SJSA1 (cell line): ENCODE data around the gene TXNRD1. TPM values are rescaled to one million over a fixed set of nuclear protein-coding genes. Genes with fewer than 3 reads are reported as not detected.
A peak's percentile ranks its signal among the peaks of the same experiment; 100 is the strongest.
"Not testable (repeated sequence)": the region's sequence is repeated elsewhere in the genome, so short reads cannot be mapped to it uniquely, and the experiment has no call there.

Source experiments
- DNase-seq, 2 experiments: peaks; one replicate each; pipeline ENCODE4 v3.0.0-alpha.2; 2015 to 2020; ENCODE audit warnings: low spot score in 2 of 2, low read depth in 1 of 2
- H3K27ac ChIP-seq: fragments of 250-450 bp; sonication (Bioruptor Pico); 2 replicates; pipeline ENCODE4 v1.5.1; 2020; ENCODE audit warnings: mild to moderate bottlenecking, moderate library complexity
- H3K27me3 ChIP-seq: fragments of 250-450 bp; sonication (Bioruptor Pico); replicated peaks from 2 replicates; pipeline ENCODE4 v1.5.1; 2020; ENCODE audit warnings: mild to moderate bottlenecking, moderate library complexity
- H3K36me3 ChIP-seq: fragments of 250-450 bp; sonication (Bioruptor Pico); 2 replicates; pipeline ENCODE4 v1.5.1; 2020; ENCODE audit warnings: mild to moderate bottlenecking
- H3K4me1 ChIP-seq: fragments of 250-450 bp; sonication (Bioruptor Pico); replicated peaks from 2 replicates; pipeline ENCODE4 v1.6.1; 2021; ENCODE audit warnings: mild to moderate bottlenecking
- H3K4me3 ChIP-seq: fragments of 250-450 bp; sonication (Bioruptor Pico); 2 replicates; pipeline ENCODE4 v1.5.1; 2020; ENCODE audit warnings: mild to moderate bottlenecking
- H3K9me3 ChIP-seq: fragments of 250-450 bp; sonication (Bioruptor Pico); replicated peaks from 2 replicates; pipeline ENCODE4 v1.5.1; 2020; ENCODE audit warnings: mild to moderate bottlenecking
- total RNA-seq: library from RNA; depleted of rRNA; stranded (reverse); fragments of >200 nt; shearing (Covaris generic); gene quantifications from 2 replicates; pipeline ENCODE4 v1.2.3, GENCODE V29; 2014

Gene TXNRD1
- total RNA-seq, 1 experiment from 2014 or later = 378 TPM

DNA sequence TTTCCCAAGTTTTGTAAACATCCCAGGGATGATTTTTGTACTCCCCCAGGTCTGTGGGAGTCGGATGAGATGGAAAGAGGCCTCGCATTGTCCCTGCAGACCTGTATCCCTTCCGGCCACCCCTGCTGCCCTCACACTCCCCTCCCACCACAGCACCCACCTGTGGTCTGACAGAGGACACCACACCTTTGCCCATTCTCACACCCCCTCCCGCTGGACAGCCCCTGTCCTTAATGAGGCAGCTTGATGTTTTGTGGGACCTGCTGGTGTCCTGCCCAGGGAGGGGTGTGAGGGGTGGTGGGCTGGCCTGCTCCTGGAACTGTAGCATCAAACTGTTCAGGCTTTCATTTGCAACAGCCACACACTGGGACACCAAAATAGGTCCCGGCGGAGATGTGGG, 159.2 kb downstream of the TXNRD1 start:
- Histone ChIP-seq H3K27ac (no peak overlapping the region), H3K4me1 (peaks cover 40% of the 10 kb centered on the region), H3K36me3 (no peaks in the 10 kb centered on the region), H3K27me3 (no peaks in the 10 kb centered on the region), H3K4me3 (no peak overlapping the region), H3K9me3 (no peaks in the 10 kb centered on the region)
- DNase-seq = no peak

DNA sequence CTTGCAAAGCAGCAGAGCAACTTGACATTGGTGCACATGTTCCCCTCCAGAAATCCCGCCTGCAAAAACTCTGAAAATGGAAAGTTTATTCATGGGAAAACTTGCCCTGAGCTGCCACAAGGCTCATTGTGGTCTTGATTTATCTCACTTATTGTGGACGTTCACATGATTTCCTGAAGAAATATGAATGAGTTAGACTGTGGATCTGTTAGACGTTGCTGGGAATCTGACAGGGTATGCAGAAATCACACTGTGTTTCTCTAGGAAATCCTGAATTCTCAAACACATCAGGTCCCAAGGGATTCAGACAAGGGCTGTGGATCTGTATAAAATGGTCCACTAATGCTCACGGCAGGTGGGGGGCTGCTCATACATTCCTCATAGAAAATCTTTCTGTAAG, 160.2 kb downstream of the TXNRD1 start:
- no peak for DNase-seq
- Histone ChIP-seq H3K4me3 (no peak overlapping the region), H3K27me3 (no peaks in the 10 kb centered on the region), H3K9me3 (no peaks in the 10 kb centered on the region), H3K4me1 (peaks cover 38% of the 10 kb centered on the region), H3K36me3 (no peaks in the 10 kb centered on the region), H3K27ac (no peak overlapping the region)

DNA sequence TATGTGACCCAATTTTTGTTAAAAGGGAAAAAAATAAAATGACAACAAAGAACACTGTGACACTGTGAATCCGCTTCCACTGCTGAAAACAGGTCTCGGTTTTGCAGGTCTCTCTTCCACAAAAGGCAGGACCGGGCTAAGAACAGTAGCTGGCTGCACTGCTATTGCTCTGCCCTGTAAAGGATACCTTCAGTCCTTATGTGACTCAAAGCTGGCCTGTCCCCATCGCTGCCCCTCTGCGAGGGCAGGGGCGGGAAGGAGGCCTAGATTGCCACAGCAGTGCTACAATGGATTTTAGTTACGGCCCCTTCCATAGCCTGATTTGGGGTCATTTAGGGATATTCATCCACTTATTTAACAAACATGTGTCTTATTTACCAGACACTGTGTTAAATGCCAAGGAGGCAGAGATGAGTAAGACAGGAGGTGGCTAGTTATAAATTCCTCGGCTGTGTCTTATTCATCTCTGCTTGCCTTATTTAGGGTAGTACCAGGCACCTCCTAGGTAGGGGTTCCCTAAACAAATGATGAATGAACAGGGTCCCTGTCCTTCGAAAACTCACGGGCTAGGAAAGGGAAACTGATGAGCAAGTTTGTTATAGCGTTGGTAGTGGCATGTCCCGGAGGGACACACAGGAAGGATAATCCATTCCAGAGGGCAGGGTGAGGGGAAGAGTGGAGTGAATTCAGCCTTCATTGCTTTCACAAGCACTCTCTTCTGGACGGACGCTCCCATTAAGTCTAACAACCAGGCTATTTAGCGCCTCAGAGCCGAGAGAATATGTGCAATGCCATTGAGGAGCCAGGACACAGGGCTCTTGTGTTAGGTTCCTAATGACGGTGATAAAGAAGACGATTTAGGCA, 161.3 kb downstream of the TXNRD1 start:
- Histone ChIP-seq H3K27ac (no peak overlapping the region), H3K9me3 (no peaks in the 10 kb centered on the region), H3K4me3 (no peak overlapping the region), H3K4me1 (peaks cover 31% of the 10 kb centered on the region), H3K27me3 (no peaks in the 10 kb centered on the region), H3K36me3 (no peaks in the 10 kb centered on the region)
- peak in 1 of 2 experiments; percentile 34 for DNase-seq

DNA sequence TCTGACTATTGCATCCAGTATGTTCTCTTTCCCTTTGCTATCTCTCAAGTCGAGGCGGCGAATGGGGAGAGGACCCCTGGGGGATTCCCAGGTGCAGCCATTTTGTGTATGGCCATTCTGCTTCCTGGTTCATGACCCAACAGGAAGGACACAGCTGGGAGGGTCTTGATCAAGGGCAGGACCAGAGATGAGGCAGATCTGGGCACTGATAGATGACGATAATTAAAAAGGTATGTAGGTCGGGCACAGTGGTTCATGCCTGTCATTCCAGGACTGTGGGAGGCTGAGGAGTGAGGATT, 161.9 kb downstream of the TXNRD1 start:
- H3K36me3 ChIP-seq = no peaks in the 10 kb centered on the region

DNA sequence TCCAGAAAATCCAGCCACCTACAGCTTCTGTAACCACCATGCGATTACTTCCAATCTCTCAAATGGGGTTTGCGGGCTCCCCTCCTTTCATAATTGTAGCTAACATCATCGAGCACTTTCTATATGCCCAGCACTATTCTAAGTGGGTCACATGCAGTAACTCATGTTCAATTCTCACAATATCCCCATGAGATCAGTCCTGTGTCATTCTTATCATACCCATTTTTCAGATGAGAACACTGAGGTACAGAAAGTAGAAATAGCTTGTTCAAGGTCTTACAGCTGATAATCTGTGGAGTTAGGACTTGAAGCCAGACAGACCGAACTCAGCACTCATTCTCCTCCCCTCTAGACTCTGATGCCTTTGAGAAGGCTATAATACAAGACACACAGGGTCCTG, 162.8 kb downstream of the TXNRD1 start:
- Histone ChIP-seq H3K4me3 (no peak overlapping the region), H3K27me3 (no peaks in the 10 kb centered on the region), H3K36me3 (no peaks in the 10 kb centered on the region), H3K4me1 (peaks cover 28% of the 10 kb centered on the region), H3K9me3 (no peaks in the 10 kb centered on the region), H3K27ac (no peak overlapping the region)
- no peak for DNase-seq

More for the DNA sequence above, 161.9 kb downstream of the TXNRD1 start:
- H3K9me3 ChIP-seq = no peaks in the 10 kb centered on the region
- no peaks in the 10 kb centered on the region for H3K27me3 ChIP-seq
- no peak overlapping the region for H3K27ac ChIP-seq
- peaks cover 31% of the 10 kb centered on the region for H3K4me1 ChIP-seq
- H3K4me3 ChIP-seq = no peak overlapping the region
- no peak for DNase-seq

DNA sequence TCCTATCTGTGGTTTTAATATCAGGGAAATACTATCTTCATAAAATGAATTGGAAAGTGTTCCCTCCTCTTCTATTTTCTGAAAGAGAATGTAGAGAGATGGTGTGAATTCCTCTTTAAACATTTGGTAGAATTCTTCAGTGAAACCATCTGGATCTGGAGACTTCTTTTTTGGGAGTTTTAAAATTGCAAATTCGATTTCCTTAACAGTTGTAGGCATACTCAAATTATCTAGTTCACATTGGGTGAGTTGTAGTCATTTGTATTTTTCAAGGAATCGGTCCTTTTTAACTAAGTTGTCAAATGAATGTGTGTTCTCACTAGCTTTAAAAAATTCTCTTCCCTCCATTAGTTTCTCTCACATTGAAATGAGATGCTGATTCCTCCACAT, 165.8 kb downstream of the TXNRD1 start:
- no peaks in the 10 kb centered on the region for H3K27me3 ChIP-seq
- H3K36me3 ChIP-seq = no peaks in the 10 kb centered on the region
- H3K4me1 ChIP-seq = peaks cover 26% of the 10 kb centered on the region
- H3K9me3 ChIP-seq = no peaks in the 10 kb centered on the region
- no peak overlapping the region for H3K27ac ChIP-seq
- DNase-seq = no peak
- H3K4me3 ChIP-seq = no peak overlapping the region

DNA sequence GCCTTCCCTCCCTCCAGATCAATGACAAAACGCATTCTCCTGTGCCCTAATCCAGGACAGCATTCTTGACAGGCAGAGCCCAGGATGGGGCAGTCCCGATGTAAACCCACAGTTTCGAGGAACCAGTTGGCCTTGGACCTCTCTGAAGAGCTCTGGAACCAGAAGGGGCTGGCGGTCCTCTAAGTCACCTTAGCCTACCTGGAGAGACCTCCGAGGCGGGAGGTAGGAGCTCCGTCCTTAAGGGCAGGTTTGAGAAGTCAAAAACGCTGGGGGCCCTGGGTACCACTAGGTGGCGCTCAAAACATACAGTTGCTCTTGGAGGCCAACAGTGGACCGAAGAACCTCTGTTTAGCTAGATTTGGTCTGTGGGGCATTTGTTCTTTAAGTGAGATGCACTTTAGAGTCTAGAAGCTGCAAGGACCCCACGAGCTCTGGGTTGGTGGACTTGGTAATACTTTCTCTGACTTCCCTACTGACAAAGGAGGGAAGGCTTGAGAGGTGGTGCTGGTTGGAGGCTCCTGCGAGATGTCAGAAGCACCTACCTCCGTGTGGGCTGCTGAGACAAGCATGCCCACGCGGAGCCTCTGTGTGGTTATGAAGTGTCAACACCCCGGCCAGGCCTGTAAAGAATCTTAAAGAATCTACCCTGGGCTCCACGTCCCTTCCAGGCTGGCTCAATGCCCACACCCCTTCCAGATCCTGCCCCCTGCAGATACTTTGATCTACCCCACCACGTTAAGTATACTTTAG, 166.3 kb downstream of the TXNRD1 start:
- Histone ChIP-seq H3K27me3 (no peaks in the 10 kb centered on the region), H3K4me1 (peaks cover 20% of the 10 kb centered on the region), H3K4me3 (no peak overlapping the region), H3K27ac (no peak overlapping the region), H3K9me3 (no peaks in the 10 kb centered on the region), H3K36me3 (no peaks in the 10 kb centered on the region)
- DNase-seq = peak; percentile 73 to 75

DNA sequence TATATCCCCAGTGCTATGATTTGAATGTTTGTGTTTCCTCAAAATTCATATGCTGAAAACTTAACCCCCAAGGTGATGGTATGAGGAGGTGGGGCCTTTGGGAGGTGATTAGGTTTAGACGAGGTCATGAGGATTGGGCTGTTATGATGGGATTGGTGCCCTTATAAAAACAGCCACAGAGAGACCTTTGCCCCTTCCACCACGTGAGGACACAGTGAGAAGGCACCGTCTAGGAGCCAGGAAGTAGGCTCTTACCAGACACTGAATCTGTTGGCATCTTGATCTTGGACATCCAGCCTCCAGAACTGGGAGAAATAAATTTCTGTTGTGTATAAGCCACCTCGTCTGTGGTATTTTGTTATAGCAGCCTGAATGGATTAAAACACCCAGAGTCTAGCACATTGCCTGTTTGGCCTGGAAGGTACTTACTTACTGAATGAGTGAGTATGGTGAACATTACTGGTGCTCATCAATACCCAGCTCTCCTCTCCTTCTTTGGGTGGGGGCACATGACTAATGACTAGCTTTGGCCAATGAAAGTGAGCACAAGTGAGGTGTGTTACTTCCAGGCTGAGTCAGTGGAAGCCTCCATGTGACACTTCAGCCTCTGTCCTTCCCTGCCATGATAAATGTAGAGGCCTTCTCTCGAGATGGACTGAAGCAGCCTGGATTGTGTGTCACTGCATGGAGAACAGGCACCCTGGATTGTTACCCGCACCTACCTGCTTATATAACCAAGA, 168.7 kb downstream of the TXNRD1 start:
- H3K4me3 ChIP-seq = no peak overlapping the region
- peaks cover 12% of the 10 kb centered on the region for H3K4me1 ChIP-seq
- no peak for DNase-seq
- H3K27ac ChIP-seq = no peak overlapping the region
- no peaks in the 10 kb centered on the region for H3K27me3 ChIP-seq
- no peaks in the 10 kb centered on the region for H3K36me3 ChIP-seq
- H3K9me3 ChIP-seq = no peaks in the 10 kb centered on the region

DNA sequence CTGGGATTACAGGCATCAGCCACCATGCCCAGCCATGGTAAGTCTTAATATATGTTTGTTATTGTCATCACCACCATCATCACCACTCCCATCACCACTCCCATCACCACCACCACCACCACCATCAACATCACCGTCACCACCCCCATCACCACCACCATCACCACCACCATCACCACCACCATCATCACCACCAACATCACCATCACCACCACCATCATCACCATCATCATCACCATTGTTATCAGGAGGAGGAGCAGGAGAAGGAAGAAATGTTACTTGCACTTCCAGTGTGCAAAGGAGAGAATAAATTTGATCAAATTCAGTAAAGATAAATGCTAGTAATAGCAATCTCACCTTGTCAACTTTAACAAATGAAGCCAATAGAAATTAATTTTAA, 169.9 kb downstream of the TXNRD1 start:
- DNase-seq = no peak
- Histone ChIP-seq H3K27me3 (no peaks in the 10 kb centered on the region), H3K4me3 (no peak overlapping the region), H3K9me3 (no peaks in the 10 kb centered on the region), H3K27ac (no peak overlapping the region), H3K36me3 (no peaks in the 10 kb centered on the region), H3K4me1 (peaks cover 12% of the 10 kb centered on the region)

DNA sequence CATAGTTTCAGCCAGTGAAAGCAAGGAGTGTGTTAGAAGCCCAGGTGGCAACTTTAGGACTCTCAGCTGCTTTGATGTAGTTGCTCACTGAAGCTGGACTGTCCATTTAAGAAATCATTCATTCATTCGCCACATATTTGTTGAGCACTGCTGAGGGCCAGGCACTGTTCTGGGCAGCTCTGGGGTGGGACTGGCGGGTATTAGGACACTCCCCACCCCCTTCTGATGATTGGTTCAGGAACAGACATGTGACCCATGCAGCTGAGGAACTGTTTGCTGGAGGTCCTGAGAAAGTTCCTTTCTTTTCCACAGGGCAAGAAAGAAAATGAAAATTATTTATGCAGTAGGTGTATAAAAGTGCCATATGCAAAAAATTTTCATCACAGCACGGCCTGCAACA, 170.9 kb downstream of the TXNRD1 start:
- H3K4me1 ChIP-seq = peaks cover 12% of the 10 kb centered on the region
- no peaks in the 10 kb centered on the region for H3K36me3 ChIP-seq
- DNase-seq = no peak
- H3K27ac ChIP-seq = no peak overlapping the region
- H3K27me3 ChIP-seq = no peaks in the 10 kb centered on the region
- no peak overlapping the region for H3K4me3 ChIP-seq
- no peaks in the 10 kb centered on the region for H3K9me3 ChIP-seq

DNA sequence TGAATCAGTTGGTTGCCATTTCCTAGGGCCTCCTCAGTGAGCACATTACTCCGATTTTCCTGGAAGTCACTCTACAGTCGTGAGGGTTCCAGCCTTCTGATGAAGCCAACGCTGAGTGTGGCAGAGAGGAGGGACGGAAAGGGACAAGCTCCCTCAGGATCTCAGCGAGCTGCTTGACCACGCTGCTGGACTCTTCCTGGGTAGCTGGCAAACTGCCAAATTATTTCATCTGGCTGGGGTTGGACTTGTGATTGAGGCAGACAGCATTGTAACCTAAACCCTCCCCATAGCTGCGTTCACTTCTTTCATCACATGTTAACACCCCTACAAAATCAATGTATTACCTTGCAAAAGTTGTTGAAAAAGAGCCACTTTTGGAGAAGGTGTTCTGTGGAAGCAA, 171.6 kb downstream of the TXNRD1 start:
- Histone ChIP-seq H3K27ac (no peak overlapping the region), H3K9me3 (no peaks in the 10 kb centered on the region), H3K27me3 (no peaks in the 10 kb centered on the region), H3K36me3 (no peaks in the 10 kb centered on the region), H3K4me1 (peaks cover 5% of the 10 kb centered on the region), H3K4me3 (no peak overlapping the region)
- DNase-seq = no peak

DNA sequence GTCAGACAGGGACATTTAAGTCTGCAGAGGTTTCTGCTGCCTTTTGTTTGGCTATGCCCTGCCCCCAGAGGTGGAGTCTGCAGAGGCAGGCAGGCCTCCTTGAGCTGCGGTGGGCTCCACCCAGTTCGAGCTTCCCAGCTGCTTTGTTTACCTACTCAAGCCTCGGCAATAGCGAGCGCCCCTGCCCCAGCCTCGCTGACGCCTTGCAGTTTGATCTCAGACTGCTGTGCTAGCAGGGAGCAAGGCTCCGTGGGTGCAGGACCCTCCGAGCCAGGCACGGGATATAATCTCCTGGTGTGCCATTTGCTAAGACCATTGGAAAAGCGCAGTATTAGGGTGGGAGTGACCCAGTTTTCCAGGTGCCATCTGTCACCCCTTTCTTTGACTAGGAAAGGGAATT, 178.5 kb downstream of the TXNRD1 start:
- H3K4me1 ChIP-seq, H3K27me3 ChIP-seq, H3K9me3 ChIP-seq, H3K27ac ChIP-seq, H3K36me3 ChIP-seq, H3K4me3 ChIP-seq: not testable (repeated sequence)
- peak in 1 of 2 experiments; percentile 32 for DNase-seq
